Astrocyte (in vitro differentiated cells and primary cell): ENCODE measurements around the gene SYCN.

Experiments
- CTCF ChIP-seq: IDR thresholded peaks from 2 replicates; pipeline ENCODE4 v1.5.1; 2011; ENCODE audit warnings: low read depth, mild to moderate bottlenecking, inconsistent platforms, low read length, moderate library complexity; ENCODE audit not compliant: insufficient read depth
- EZH2 ChIP-seq: IDR thresholded peaks from 2 replicates; pipeline ENCODE4 v1.6.1; 2012; ENCODE audit warnings: mild to moderate bottlenecking, low read length, inconsistent platforms; ENCODE audit not compliant: insufficient read depth

- TF ChIP-seq CTCF = no peak
- no peak for TF ChIP-seq EZH2
These were observed 13.0 kb upstream of the SYCN start for GRCh38 chr19:39217094-39217493.
